ENCODE data around the gene TFPT. TPM values are rescaled to one million over a fixed set of nuclear protein-coding genes. Genes with fewer than 3 reads are reported as not detected.

Gene TFPT
- total RNA-seq, 1 experiment from 2014 or later, result 19.9 TPM

DNA sequence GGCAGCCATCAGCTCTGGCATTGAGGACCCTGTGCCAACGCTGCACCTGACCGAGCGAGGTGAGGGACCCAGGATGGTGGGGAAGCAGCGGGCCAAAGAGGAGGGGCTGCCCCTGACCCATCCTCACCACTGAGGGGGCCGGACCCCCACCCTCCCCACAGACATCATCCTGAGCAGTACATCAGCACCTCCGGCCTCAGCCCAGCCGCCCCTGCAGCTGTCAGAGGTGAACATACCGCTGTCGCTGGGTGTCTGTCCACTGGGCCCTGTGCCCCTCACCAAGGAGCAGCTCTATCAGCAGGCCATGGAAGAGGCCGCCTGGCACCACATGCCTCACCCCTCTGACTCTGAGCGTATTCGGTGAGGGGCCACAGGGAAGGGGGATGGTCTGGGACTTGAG, 36.8 kb upstream of the TFPT start:
- in situ Hi-C loops (cut with HindIII; ENCODE audit: low pct_unique_long_range_greater_than_20kb, low sequenced_read_pairs), result no loop called here
- no peak for DNase-seq (ENCODE audit: low read depth)

- in situ Hi-C loops (cut with HindIII; ENCODE audit: low pct_unique_long_range_greater_than_20kb, low sequenced_read_pairs), result no loop called here
- DNase-seq (ENCODE audit: low read depth), result no peak
Observed at GRCh38 chr19:54151362-54152035, 36.0 kb upstream of the TFPT start.

- in situ Hi-C loops (cut with HindIII; ENCODE audit: low pct_unique_long_range_greater_than_20kb, low sequenced_read_pairs), result no loop called here
- no peak for DNase-seq (ENCODE audit: low read depth)
Observed at GRCh38 chr19:54149021-54149812, 33.8 kb upstream of the TFPT start.

GRCh38 chr19:54148158-54148557, 32.7 kb upstream of the TFPT start:
- no peak for DNase-seq (ENCODE audit: low read depth)
- in situ Hi-C loops (cut with HindIII; ENCODE audit: low pct_unique_long_range_greater_than_20kb, low sequenced_read_pairs), result no loop called here

DNA sequence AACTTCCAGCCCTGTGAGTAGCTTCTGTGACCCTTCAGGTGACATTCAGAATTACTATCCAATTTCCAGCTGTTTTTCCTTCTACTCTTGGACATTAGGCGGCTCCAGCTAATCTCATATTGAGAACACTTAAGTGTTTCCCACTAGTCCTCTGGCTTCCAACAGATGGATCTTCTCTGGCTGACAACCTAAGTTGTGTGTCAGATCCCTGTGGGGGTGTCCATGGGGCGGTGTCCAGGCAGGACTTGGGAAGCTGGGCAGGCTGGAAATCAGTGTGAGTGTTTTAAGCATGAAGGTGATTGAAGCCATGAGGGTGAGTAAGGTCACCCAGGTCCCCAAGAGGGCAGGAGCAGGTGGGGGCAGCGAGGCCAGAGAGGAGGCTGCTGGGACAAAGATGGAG, 32.2 kb upstream of the TFPT start:
- in situ Hi-C loops (cut with HindIII; ENCODE audit: low pct_unique_long_range_greater_than_20kb, low sequenced_read_pairs), result no loop called here
- no peak for DNase-seq (ENCODE audit: low read depth)

GRCh38 chr19:54145541-54146158, 30.2 kb upstream of the TFPT start:
- DNase-seq (ENCODE audit: low read depth), result no peak
- in situ Hi-C loops (cut with HindIII; ENCODE audit: low pct_unique_long_range_greater_than_20kb, low sequenced_read_pairs), result no loop called here

- in situ Hi-C loops (cut with HindIII; ENCODE audit: low pct_unique_long_range_greater_than_20kb, low sequenced_read_pairs), result no loop called here
- peak; percentile 39 for DNase-seq (ENCODE audit: low read depth)
Observed at GRCh38 chr19:54142166-54142780, 26.8 kb upstream of the TFPT start.

GRCh38 chr19:54141356-54141755, 25.9 kb upstream of the TFPT start:
- no peak for DNase-seq (ENCODE audit: low read depth)
- in situ Hi-C loops (cut with HindIII; ENCODE audit: low pct_unique_long_range_greater_than_20kb, low sequenced_read_pairs), result no loop called here

DNA sequence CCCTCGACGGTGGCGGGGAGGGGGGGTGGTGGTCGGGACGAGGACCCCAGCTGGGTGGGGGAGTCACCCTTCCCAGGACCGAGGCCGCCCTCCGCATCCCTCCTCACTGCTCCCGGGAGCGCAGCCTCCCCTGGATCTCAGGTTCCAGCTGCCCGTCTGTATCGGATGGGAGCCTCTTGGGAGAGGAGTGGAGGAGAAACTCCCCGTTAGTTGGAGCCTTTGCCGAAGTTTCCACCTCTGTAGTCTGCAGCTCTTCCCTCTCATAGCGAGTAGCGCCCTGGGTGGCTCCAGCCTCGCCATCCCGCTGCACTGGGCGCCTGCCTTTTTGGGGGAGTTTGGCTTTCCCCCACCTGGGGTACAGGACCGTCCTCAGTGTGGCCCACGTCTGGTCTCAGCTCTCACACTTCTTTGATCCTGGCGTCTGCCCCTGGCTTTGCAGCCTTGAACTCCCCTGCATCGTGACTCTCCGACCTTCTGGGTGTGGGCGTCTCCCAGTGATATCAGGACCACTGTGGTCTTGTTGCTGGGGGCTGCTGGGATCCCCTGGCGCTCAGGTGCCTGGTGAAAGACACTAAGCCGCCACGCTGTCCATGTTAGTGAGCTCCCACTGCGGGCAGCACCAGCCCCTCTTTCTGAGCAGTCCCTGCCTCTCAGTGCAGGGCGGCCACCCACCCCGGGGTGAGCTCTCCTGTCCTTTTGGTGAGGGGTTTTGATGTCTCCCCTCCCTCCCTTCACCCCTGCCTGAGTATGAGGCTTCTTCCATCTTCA, 23.2 kb upstream of the TFPT start:
- no peak for DNase-seq (ENCODE audit: low read depth)
- in situ Hi-C loops (cut with HindIII; ENCODE audit: low pct_unique_long_range_greater_than_20kb, low sequenced_read_pairs), result no loop called here

DNA sequence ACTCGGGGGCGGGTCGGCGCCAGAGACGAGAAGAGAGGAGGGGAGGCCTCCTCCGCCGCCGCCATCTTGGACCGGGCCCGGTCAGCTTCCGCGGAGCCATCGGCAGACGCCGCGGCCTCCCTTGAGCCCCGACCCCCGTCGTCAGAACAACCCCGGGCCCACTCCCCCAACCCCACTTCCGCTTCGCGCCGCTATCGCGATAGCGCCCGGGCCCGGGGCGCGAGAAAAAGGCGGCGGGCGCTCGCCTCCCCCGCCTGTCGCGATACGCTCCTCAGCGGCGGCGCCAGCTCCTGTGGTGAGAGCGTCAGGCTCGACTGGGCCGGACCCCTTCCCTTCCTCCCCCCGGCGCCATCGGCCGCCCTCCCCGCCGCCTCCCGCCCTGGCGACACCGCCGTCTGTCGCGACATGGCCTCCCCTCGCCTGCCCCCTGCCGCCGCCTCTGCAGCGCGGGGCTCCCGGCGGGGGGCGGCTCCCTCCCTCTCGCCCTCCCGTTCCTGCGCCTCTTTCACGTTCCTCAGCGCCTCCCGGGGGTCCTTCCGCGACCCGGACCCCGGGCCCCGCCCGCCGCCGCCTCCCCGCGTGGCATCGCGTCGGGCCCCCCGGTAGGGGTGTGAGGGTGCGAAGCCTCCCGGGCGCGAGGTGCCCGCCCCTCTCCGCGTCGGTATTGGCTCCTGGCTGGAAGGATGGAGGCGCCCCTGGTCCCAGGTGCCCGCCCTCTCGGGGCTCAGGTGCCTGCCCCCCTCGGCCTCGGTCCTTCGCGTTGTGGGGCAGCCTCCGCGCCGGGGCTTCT, 22.4 kb upstream of the TFPT start, which contains the start of gene CNOT3:
Gene CNOT3, plus strand, starts transcription at position 64 of the 790 bp plus-strand sequence. CDS start 5,217 bp downstream, outside the sequence.
- no peak for DNase-seq (ENCODE audit: low read depth)
- in situ Hi-C loops (cut with HindIII; ENCODE audit: low pct_unique_long_range_greater_than_20kb, low sequenced_read_pairs), result no loop called here

DNA sequence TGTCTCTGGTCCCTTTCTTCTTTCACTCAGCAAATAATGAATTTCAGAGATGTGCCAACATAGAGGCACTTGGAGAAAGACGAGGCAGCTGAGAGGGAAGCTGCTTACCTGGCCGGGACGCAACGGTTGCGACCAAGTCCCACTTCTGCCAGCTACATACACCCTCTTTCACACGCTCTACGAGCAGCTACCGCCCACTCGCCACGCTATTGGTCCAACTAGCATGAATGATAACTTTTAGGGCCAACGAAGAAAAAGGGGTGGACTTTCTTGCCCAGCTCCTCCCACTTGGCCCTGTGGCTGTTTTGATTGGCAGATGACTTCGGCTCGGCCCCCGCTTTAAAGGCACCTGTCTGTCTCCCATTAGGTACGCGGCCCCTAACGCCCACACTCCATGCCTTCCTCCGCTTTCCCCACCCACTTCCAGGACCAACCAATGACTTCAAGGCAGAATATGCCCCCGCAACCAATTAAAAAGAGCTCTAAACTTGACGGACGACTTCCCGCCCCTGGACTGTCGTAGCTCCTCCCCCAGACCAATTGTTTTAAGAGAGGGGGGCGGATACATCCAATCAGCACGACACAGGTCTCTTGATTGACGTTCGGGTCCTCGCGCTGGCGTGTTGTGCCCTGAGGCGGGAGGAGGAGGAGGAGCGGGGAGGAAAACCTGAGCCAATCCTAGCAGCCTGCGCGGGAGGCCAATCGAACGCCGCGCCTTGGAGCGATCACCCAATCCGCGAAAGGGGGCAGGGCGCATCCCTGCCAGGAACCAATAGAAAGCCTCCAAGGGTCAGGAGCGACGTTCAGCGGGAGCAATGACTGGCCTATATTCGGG, 21.6 kb upstream of the TFPT start:
- DNase-seq (ENCODE audit: low read depth), result peak; percentile 100
- in situ Hi-C loops (cut with HindIII; ENCODE audit: low pct_unique_long_range_greater_than_20kb, low sequenced_read_pairs), result no loop called here

DNA sequence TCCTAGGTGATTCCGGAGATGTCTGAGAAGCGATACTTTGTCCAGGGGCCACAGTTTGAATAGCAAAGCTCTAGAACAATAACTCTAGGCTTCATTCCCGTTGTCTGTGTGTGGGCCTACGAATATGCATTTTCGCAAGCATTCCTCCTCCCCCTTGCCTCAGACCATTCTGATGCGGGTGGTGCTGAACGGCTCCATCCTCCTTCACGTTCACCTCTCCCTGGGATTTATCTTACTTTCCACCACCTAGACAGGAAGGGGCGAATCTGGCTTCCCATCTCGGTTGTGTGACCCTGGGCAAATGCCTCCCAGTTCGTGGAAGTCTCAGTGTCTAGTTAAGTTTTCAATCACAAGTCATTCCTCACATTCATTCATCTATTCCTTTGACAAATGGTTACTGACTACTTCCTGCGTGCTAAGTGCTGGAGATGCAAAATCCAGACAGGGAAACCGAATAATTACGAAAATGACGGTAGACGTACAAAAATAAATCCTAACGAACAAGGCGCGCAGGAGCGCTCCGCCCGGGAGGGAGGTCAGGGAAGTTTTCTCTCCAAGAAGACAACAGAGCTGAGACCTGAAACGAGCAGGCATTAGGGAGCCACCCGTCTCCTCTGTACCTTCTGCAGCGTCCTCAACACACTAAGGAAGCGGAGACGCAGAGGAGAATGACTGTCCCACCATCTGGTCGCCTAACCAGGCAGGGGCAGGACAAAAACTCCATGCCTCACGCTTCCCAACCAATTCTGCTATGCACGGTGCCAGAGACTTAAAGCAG, 20.8 kb upstream of the TFPT start:
- in situ Hi-C loops (cut with HindIII; ENCODE audit: low pct_unique_long_range_greater_than_20kb, low sequenced_read_pairs), result no loop called here
- DNase-seq (ENCODE audit: low read depth), result no peak

DNA sequence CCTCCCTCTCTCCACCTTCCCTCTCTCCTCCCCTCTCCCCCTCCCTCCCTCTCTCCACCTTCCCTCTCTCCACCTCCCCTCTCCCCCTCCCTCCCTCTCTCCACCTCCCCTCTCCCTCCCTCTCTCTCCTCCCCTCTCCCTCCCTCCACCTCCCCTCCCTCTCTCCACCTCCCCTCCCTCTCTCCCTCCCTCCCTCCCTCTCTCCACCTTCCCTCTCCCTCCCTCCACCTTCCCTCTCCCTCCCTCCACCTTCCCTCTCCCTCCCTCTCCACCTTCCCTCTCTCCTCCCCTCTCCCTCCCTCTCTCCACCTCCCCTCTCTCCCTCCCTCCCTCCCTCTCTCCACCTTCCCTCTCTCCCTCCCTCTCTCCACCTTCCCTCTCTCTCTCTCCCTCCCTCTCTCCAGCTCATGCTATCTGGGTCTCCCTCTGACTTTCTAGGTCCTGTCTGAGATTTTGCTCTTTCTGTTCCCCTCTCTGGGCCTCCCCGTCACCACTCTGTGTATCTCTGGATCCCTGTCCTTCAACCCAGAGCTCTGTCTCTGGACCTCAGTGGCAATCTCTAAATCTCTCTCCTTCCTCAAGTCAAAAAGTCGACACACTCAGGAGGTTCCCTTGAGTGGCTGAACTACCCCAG, 18.6 kb upstream of the TFPT start:
- in situ Hi-C loops (cut with HindIII; ENCODE audit: low pct_unique_long_range_greater_than_20kb, low sequenced_read_pairs), result no loop called here
- DNase-seq (ENCODE audit: low read depth), result no peak

- DNase-seq (ENCODE audit: low read depth), result peak; percentile 50
- in situ Hi-C loops (cut with HindIII; ENCODE audit: low pct_unique_long_range_greater_than_20kb, low sequenced_read_pairs), result no loop called here
Observed at GRCh38 chr19:54133312-54133956, 18.0 kb upstream of the TFPT start.

- DNase-seq (ENCODE audit: low read depth), result no peak
- in situ Hi-C loops (cut with HindIII; ENCODE audit: low pct_unique_long_range_greater_than_20kb, low sequenced_read_pairs), result no loop called here
Observed at GRCh38 chr19:54129617-54129996, 14.2 kb upstream of the TFPT start.
